ENCODE data around the gene SRCAP. TPM values are rescaled to one million over a fixed set of nuclear protein-coding genes. Genes with fewer than 3 reads are reported as not detected.

Gene SRCAP
- total RNA-seq, 1 experiment from 2014 or later: 9.4 TPM

- DNase-seq (ENCODE audit: low read depth in 1 of 2, low spot score in 2 of 2): no peak
- no peak overlapping the region for H3K27ac ChIP-seq
- H3K4me1 ChIP-seq (replicated peaks): no peaks in the 10 kb centered on the region
- H3K27me3 ChIP-seq (replicated peaks): no peaks in the 10 kb centered on the region
- no peaks in the 10 kb centered on the region for H3K9me3 ChIP-seq (replicated peaks)
- H3K4me3 ChIP-seq: no peak overlapping the region
- H3K36me3 ChIP-seq: peaks cover 95% of the 10 kb centered on the region
Observed at GRCh38 chr16:30722443-30722842, 23.5 kb downstream of the SRCAP start.

GRCh38 chr16:30722916-30723315 lies 23.9 kb downstream of the SRCAP start:
- no peak for DNase-seq (ENCODE audit: low read depth in 1 of 2, low spot score in 2 of 2)
- H3K27me3 ChIP-seq (replicated peaks): no peaks in the 10 kb centered on the region
- H3K36me3 ChIP-seq: peaks cover 96% of the 10 kb centered on the region
- H3K9me3 ChIP-seq (replicated peaks): no peaks in the 10 kb centered on the region
- H3K4me1 ChIP-seq (replicated peaks): no peaks in the 10 kb centered on the region
- no peak overlapping the region for H3K4me3 ChIP-seq
- H3K27ac ChIP-seq: no peak overlapping the region

- Histone ChIP-seq H3K4me3 (no peak overlapping the region), H3K27me3 (replicated peaks) (no peaks in the 10 kb centered on the region), H3K4me1 (replicated peaks) (no peaks in the 10 kb centered on the region), H3K9me3 (replicated peaks) (no peaks in the 10 kb centered on the region), H3K36me3 (peaks cover 96% of the 10 kb centered on the region), H3K27ac (no peak overlapping the region)
- no peak for DNase-seq (ENCODE audit: low read depth in 1 of 2, low spot score in 2 of 2)
Observed at GRCh38 chr16:30723725-30724355, 24.9 kb downstream of the SRCAP start.

- H3K4me3 ChIP-seq: no peak overlapping the region
- no peak overlapping the region for H3K27ac ChIP-seq
- H3K36me3 ChIP-seq: peaks cover 98% of the 10 kb centered on the region
- H3K9me3 ChIP-seq (replicated peaks): no peaks in the 10 kb centered on the region
- no peak for DNase-seq (ENCODE audit: low read depth in 1 of 2, low spot score in 2 of 2)
- H3K27me3 ChIP-seq (replicated peaks): no peaks in the 10 kb centered on the region
- no peaks in the 10 kb centered on the region for H3K4me1 ChIP-seq (replicated peaks)
Observed at GRCh38 chr16:30724641-30725417, 25.9 kb downstream of the SRCAP start.

- H3K4me1 ChIP-seq (replicated peaks): no peaks in the 10 kb centered on the region
- no peak overlapping the region for H3K4me3 ChIP-seq
- DNase-seq (ENCODE audit: low read depth in 1 of 2, low spot score in 2 of 2): no peak
- H3K36me3 ChIP-seq: peaks cover 98% of the 10 kb centered on the region
- H3K27ac ChIP-seq: no peak overlapping the region
- H3K27me3 ChIP-seq (replicated peaks): no peaks in the 10 kb centered on the region
- no peaks in the 10 kb centered on the region for H3K9me3 ChIP-seq (replicated peaks)
Observed at GRCh38 chr16:30725418-30725792, 26.4 kb downstream of the SRCAP start.

GRCh38 chr16:30728321-30728720 lies 29.4 kb downstream of the SRCAP start:
- H3K4me3 ChIP-seq: no peak overlapping the region
- no peak for DNase-seq (ENCODE audit: low read depth in 1 of 2, low spot score in 2 of 2)
- no peaks in the 10 kb centered on the region for H3K4me1 ChIP-seq (replicated peaks)
- H3K9me3 ChIP-seq (replicated peaks): no peaks in the 10 kb centered on the region
- H3K36me3 ChIP-seq: peaks cover 97% of the 10 kb centered on the region
- H3K27me3 ChIP-seq (replicated peaks): no peaks in the 10 kb centered on the region
- H3K27ac ChIP-seq: no peak overlapping the region

- H3K27ac ChIP-seq: no peak overlapping the region
- no peaks in the 10 kb centered on the region for H3K9me3 ChIP-seq (replicated peaks)
- no peaks in the 10 kb centered on the region for H3K4me1 ChIP-seq (replicated peaks)
- DNase-seq (ENCODE audit: low read depth in 1 of 2, low spot score in 2 of 2): no peak
- peaks cover 97% of the 10 kb centered on the region for H3K36me3 ChIP-seq
- H3K27me3 ChIP-seq (replicated peaks): no peaks in the 10 kb centered on the region
- H3K4me3 ChIP-seq: no peak overlapping the region
Observed at GRCh38 chr16:30728899-30729672, 30.1 kb downstream of the SRCAP start.

GRCh38 chr16:30731411-30731810 lies 32.4 kb downstream of the SRCAP start:
- Histone ChIP-seq H3K4me1 (replicated peaks) (no peaks in the 10 kb centered on the region), H3K4me3 (no peak overlapping the region), H3K27ac (no peak overlapping the region), H3K9me3 (replicated peaks) (no peaks in the 10 kb centered on the region), H3K27me3 (replicated peaks) (no peaks in the 10 kb centered on the region), H3K36me3 (peaks cover 96% of the 10 kb centered on the region)
- no peak for DNase-seq (ENCODE audit: low read depth in 1 of 2, low spot score in 2 of 2)

GRCh38 chr16:30736995-30737793 lies 38.2 kb downstream of the SRCAP start:
- no peaks in the 10 kb centered on the region for H3K27me3 ChIP-seq (replicated peaks)
- no peak for DNase-seq (ENCODE audit: low read depth in 1 of 2, low spot score in 2 of 2)
- no peaks in the 10 kb centered on the region for H3K9me3 ChIP-seq (replicated peaks)
- H3K4me3 ChIP-seq: no peak overlapping the region
- no peak overlapping the region for H3K27ac ChIP-seq
- H3K36me3 ChIP-seq: peaks cover 89% of the 10 kb centered on the region
- H3K4me1 ChIP-seq (replicated peaks): peaks cover 24% of the 10 kb centered on the region

- Histone ChIP-seq H3K27me3 (replicated peaks) (no peaks in the 10 kb centered on the region), H3K4me1 (replicated peaks) (peaks cover 24% of the 10 kb centered on the region), H3K36me3 (peaks cover 90% of the 10 kb centered on the region), H3K9me3 (replicated peaks) (no peaks in the 10 kb centered on the region), H3K4me3 (no peak overlapping the region), H3K27ac (no peak overlapping the region)
- no peak for DNase-seq (ENCODE audit: low read depth in 1 of 2, low spot score in 2 of 2)
Observed at GRCh38 chr16:30737794-30738648, 39.0 kb downstream of the SRCAP start.

- no peak overlapping the region for H3K4me3 ChIP-seq
- H3K27me3 ChIP-seq (replicated peaks): no peaks in the 10 kb centered on the region
- no peaks in the 10 kb centered on the region for H3K9me3 ChIP-seq (replicated peaks)
- peaks cover 85% of the 10 kb centered on the region for H3K36me3 ChIP-seq
- H3K4me1 ChIP-seq (replicated peaks): peaks cover 24% of the 10 kb centered on the region
- DNase-seq (ENCODE audit: low read depth in 1 of 2, low spot score in 2 of 2): no peak
- H3K27ac ChIP-seq: no peak overlapping the region
Observed at GRCh38 chr16:30738984-30739951, 40.3 kb downstream of the SRCAP start.
